Endothelial cell of umbilical vein (primary cell): ENCODE data around the gene CDH2. TPM values are rescaled to one million over a fixed set of nuclear protein-coding genes. Genes with fewer than 3 reads are reported as not detected.

Experiments
- BruUV-seq: library from RNA; stranded (reverse); fragments of 400-500 nt; replicated peaks from 2 replicates; lab custom pipeline; 2021; lab: Mats Ljungman, UMichigan
- CTCF ChIA-PET: fragments of 300-600, 350-600 bp; sonication (Branson Sonifier 250); formaldehyde crosslinking; loops from one replicate; lab custom pipeline; 2021; ENCODE audit warnings: antibody characterized with exemption, inconsistent platforms; lab: Charles Lee
- POLR2A ChIA-PET: fragments of 300-600, 350-600 bp; sonication (Branson Sonifier 250); formaldehyde crosslinking; loops from one replicate; lab custom pipeline; 2021; ENCODE audit warnings: antibody characterized with exemption, inconsistent platforms; lab: Charles Lee
- DNase-seq: peaks from one replicate; pipeline ENCODE4 v3.0.0-alpha.2; 2011; ENCODE audit warnings: low read depth, low spot score
- FAIRE-seq: peaks from 2 replicates; lab custom pipeline; 2011; peaks lifted over from hg19 to GRCh38; lab: Jason Lieb, UNC
- H2AFZ ChIP-seq: 2 replicates; pipeline ENCODE4 v1.6.0; 2012; ENCODE audit warnings: low read depth, low read length, control low read depth, inconsistent platforms
- H3K27ac ChIP-seq: 2 replicates; pipeline ENCODE4 v1.5.1; 2011; ENCODE audit warnings: low read depth, mild to moderate bottlenecking, control low read depth, low read length, moderate library complexity; ENCODE audit not compliant: insufficient read depth
- H3K27me3 ChIP-seq, 2 experiments: 2 replicates each; pipeline versions ENCODE4 v1.6.0 to v1.6.1; 2011; ENCODE audit warnings: low read length in 2 of 2, mixed read lengths in 1 of 2; ENCODE audit not compliant: control insufficient read depth in 2 of 2, insufficient read depth in 2 of 2
- H3K36me3 ChIP-seq, 2 experiments: 2 replicates in 1 of 2; 3 replicates in 1 of 2; pipeline ENCODE4 v1.5.1; 2011; ENCODE audit warnings: low read length in 2 of 2, mild to moderate bottlenecking in 1 of 2, moderate library complexity in 1 of 2; ENCODE audit not compliant: control insufficient read depth in 2 of 2, insufficient read depth in 2 of 2; ENCODE audit errors: extremely low read depth in 1 of 2
- H3K4me1 ChIP-seq: 3 replicates; pipeline ENCODE4 v1.5.1; 2011; ENCODE audit warnings: mild to moderate bottlenecking, low read length; ENCODE audit not compliant: control insufficient read depth, insufficient read depth; ENCODE audit errors: extremely low read depth
- H3K4me2 ChIP-seq: 2 replicates; pipeline ENCODE4 v1.6.1; 2011; ENCODE audit warnings: low read length, control low read depth, mixed read lengths; ENCODE audit not compliant: insufficient read depth
- H3K4me3 ChIP-seq, 3 experiments: fragments of 200-600 bp in 1 of 3; sonication (generic), shearing (Covaris generic) in 1 of 3; replicated peaks in 1 of 3; 2 replicates each; pipeline ENCODE4 v1.5.1; 2011 to 2016; ENCODE audit warnings: control low read depth in 3 of 3, low read length in 3 of 3, mild to moderate bottlenecking in 2 of 3, inconsistent platforms in 1 of 3, low read depth in 1 of 3, moderate library complexity in 1 of 3; ENCODE audit not compliant: insufficient read depth in 1 of 3
- H3K79me2 ChIP-seq: 2 replicates; pipeline ENCODE4 v1.6.0; 2012; ENCODE audit warnings: low read length, inconsistent platforms; ENCODE audit not compliant: control insufficient read depth, insufficient read depth
- H3K9ac ChIP-seq: replicated peaks from 2 replicates; pipeline ENCODE3; 2011; ENCODE audit warnings: low read length, control low read depth; ENCODE audit not compliant: insufficient read depth; ENCODE audit errors: extremely low read depth
- H3K9me1 ChIP-seq: replicated peaks from 3 replicates; pipeline ENCODE4 v1.6.0; 2011; ENCODE audit warnings: mild to moderate bottlenecking, low read length; ENCODE audit not compliant: control insufficient read depth, insufficient read depth; ENCODE audit errors: extremely low read depth
- H3K9me3 ChIP-seq: replicated peaks from 2 replicates; pipeline ENCODE4 v1.5.1; 2012; ENCODE audit warnings: low read length, inconsistent platforms; ENCODE audit not compliant: control insufficient read depth, insufficient read depth
- H4K20me1 ChIP-seq: replicated peaks from 2 replicates; pipeline ENCODE3; 2011; ENCODE audit warnings: mild to moderate bottlenecking, low read length; ENCODE audit not compliant: control insufficient read depth, insufficient read depth; ENCODE audit errors: extremely low read depth
- CTCF ChIP-seq, 2 donors: IDR thresholded peaks; 1 replicate in 1 of 2; 2 replicates in 1 of 2; pipeline ENCODE4 v1.5.1; 2011; ENCODE audit warnings: low read length in 2 of 2, mild to moderate bottlenecking in 2 of 2, moderate library complexity in 2 of 2, control low read depth in 1 of 2, inconsistent platforms in 1 of 2, low read depth in 1 of 2; ENCODE audit not compliant: insufficient read depth in 1 of 2; ENCODE audit errors: extremely low read depth in 1 of 2
- EZH2 ChIP-seq: IDR thresholded peaks from 2 replicates; pipeline ENCODE4 v1.6.1; 2012; ENCODE audit warnings: borderline replicate concordance, low read depth, mild to moderate bottlenecking, moderate library complexity, low read length, inconsistent platforms; ENCODE audit not compliant: severe bottlenecking
- FOS ChIP-seq: IDR thresholded peaks from 2 replicates; pipeline ENCODE4 v1.6.1; 2011; ENCODE audit warnings: mild to moderate bottlenecking, low read length, moderate library complexity, borderline replicate concordance; ENCODE audit not compliant: insufficient read depth
- GATA2 ChIP-seq: IDR thresholded peaks from 2 replicates; pipeline ENCODE4 v1.7.0; 2011; ENCODE audit warnings: low read depth, mild to moderate bottlenecking, moderate library complexity, mixed read lengths, low read length; ENCODE audit not compliant: insufficient read length, insufficient read depth
- JUN ChIP-seq: IDR thresholded peaks from 2 replicates; pipeline ENCODE4 v1.6.1; 2011; ENCODE audit warnings: borderline replicate concordance, low read depth; ENCODE audit not compliant: insufficient read length, insufficient read depth
- MAX ChIP-seq: IDR thresholded peaks from 2 replicates; pipeline ENCODE4 v1.6.1; 2011; ENCODE audit not compliant: insufficient read depth, insufficient read length
- MYC ChIP-seq: IDR thresholded peaks from one replicate; pipeline ENCODE4 v1.6.1; 2011; ENCODE audit warnings: mild to moderate bottlenecking, low read depth, low read length
- POLR2A ChIP-seq: IDR thresholded peaks from 2 replicates; pipeline ENCODE4 v1.6.1; 2012; ENCODE audit warnings: low read depth, mild to moderate bottlenecking, control low read depth, low read length
- POLR2AphosphoS5 ChIP-seq: IDR thresholded peaks from 2 replicates; pipeline ENCODE4 v1.6.1; 2012; ENCODE audit warnings: low read depth, mild to moderate bottlenecking, control low read depth, low read length, moderate library complexity; ENCODE audit not compliant: insufficient read depth
- dilution Hi-C: fragments of 300-500 bp; cut with MboI; formaldehyde crosslinking; loops from one replicate; pipeline ENCODE4 v1.15.0; 2019; ENCODE audit warnings: low sequenced_read_pairs; ENCODE audit not compliant: extremely low pct_ligation_motif_present
- intact Hi-C: fragments of 100-400 bp; cut with micrococcal nuclease; formaldehyde crosslinking; loops from one replicate; pipeline ENCODE4 v1.10.0; 2022
- polyA plus RNA-seq, 4 experiments: library from polyadenylated mRNA; depleted of rRNA in 3 of 4; stranded (reverse) in 3 of 4; unstranded in 1 of 4; fragments of >200 nt; gene quantifications; 2 replicates each; pipeline versions ENCODE4 v1.2.1 to v1.2.3, GENCODE V29; 2011 to 2012; ENCODE audit warnings: missing spikeins in 1 of 4
- total RNA-seq: library from RNA; stranded (reverse); gene quantifications from 2 replicates; pipeline ENCODE4 v1.2.3, GENCODE V29; 2021

The CDH2 gene
- total and polyA plus RNA-seq, 2 donors (not counting 3 experiments of a cell fraction or from before 2014, with no cell fraction given) = 37.6 to 59.5 TPM

- POLR2A ChIA-PET = no interaction called here
- FAIRE-seq = peak; percentile 26
- Histone ChIP-seq H2AFZ (no peak overlapping the region), H3K4me2 (no peak overlapping the region), H3K36me3 (no peaks in the 10 kb centered on the region), H3K9ac (no peak overlapping the region), H3K4me3 (no peak overlapping the region), H3K27me3 (no peaks in the 10 kb centered on the region), H3K27ac (no peak overlapping the region), H3K9me1 (no peaks in the 10 kb centered on the region), H3K9me3 (no peaks in the 10 kb centered on the region), H3K79me2 (peaks cover 64% of the 10 kb centered on the region), H4K20me1 (no peaks in the 10 kb centered on the region), H3K4me1 (no peaks in the 10 kb centered on the region)
- TF ChIP-seq MAX (no peak), POLR2AphosphoS5 (no peak), JUN (no peak), EZH2 (no peak), FOS (no peak), POLR2A (no peak), MYC (no peak), CTCF (IDR thresholded peaks at IDR 0.05; ENCODE audit: extremely low read depth in 1 of 2, insufficient read depth in 1 of 2, low read depth in 1 of 2, low read length in 2 of 2) (no peak), GATA2 (no peak)
- DNase-seq = no peak
- CTCF ChIA-PET = no interaction called here
- BruUV-seq = no TSS peak
- dilution Hi-C loops = no loop called here
- intact Hi-C loops = no loop called here
Observed at GRCh38 chr18:28163201-28163775, 13.6 kb downstream of the CDH2 start.
